GM18909 (cell line): ENCODE data around the gene FCGR1A.
A peak's percentile ranks its signal among the peaks of the same experiment; 100 is the strongest.
"Not testable (repeated sequence)": the region's sequence is repeated elsewhere in the genome, so short reads cannot be mapped to it uniquely, and the experiment has no call there.

Experiments
- ATAC-seq: cut with Tn5 transposase; IDR thresholded peaks from one replicate; pipeline ENCODE4 v1.9.1; 2021; ENCODE audit warnings: mild to moderate bottlenecking; ENCODE audit not compliant: unreplicated experiment, poor library complexity

Gene FCGR1A

GRCh38 chr1:149831764-149832315 is 49.3 kb downstream of the FCGR1A start:
- not testable (repeated sequence) for ATAC-seq

- peak; percentile 65 for ATAC-seq
These were observed 50.0 kb downstream of the FCGR1A start for GRCh38 chr1:149832316-149833126.

- ATAC-seq: peak; percentile 11
These were observed 50.6 kb downstream of the FCGR1A start for GRCh38 chr1:149833144-149833543.

GRCh38 chr1:149841149-149841548 is 58.7 kb downstream of the FCGR1A start:
- ATAC-seq: peak; percentile 32
